Esophagus muscularis mucosa (tissue), 4 donors: ENCODE data around the gene SORCS2. TPM values are rescaled to one million over a fixed set of nuclear protein-coding genes. Genes with fewer than 3 reads are reported as not detected.
A peak's percentile ranks its signal among the peaks of the same experiment; 100 is the strongest.

Experiments
- DNase-seq: peaks from one replicate; pipeline ENCODE4 v3.0.0-alpha.2; 2017; ENCODE audit errors: extremely low spot score
- H3K27ac ChIP-seq, 4 donors: fragments of 200-600 bp; sonication (generic); replicated peaks in 1 of 4; 1 replicate in 3 of 4; 2 replicates in 1 of 4; pipeline ENCODE4 v1.5.1; 2016 to 2019; ENCODE audit warnings: mild to moderate bottlenecking in 1 of 4
- H3K27me3 ChIP-seq, 4 donors: fragments of 200-600 bp; sonication (generic); one replicate each; pipeline versions ENCODE4 v1.5.1 to v1.6.0; 2016 to 2019
- H3K36me3 ChIP-seq, 4 donors: fragments of 200-600 bp; sonication (generic); one replicate each; pipeline ENCODE4 v1.5.1; 2016 to 2019
- H3K4me1 ChIP-seq, 4 donors: fragments of 200-600 bp; sonication (generic); one replicate each; pipeline ENCODE4 v1.5.1; 2016 to 2019
- H3K4me3 ChIP-seq, 4 donors: fragments of 200-600 bp; sonication (generic); 1 replicate in 2 of 4; 2 replicates in 2 of 4; pipeline ENCODE4 v1.5.1; 2016 to 2019; ENCODE audit warnings: mild to moderate bottlenecking in 4 of 4, moderate library complexity in 1 of 4
- H3K9me3 ChIP-seq, 4 donors: fragments of 200-600 bp; sonication (generic); 1 replicate in 3 of 4; 2 replicates in 1 of 4; pipeline ENCODE4 v1.5.1; 2016 to 2019
- CTCF ChIP-seq, 3 experiments: fragments of 200-600 bp in 2 of 3; fragments of 450-650 bp in 1 of 3; sonication (generic) in 2 of 3; IDR thresholded peaks; one replicate each; pipeline ENCODE4 v1.5.1; 2017 to 2019; ENCODE audit warnings: antibody characterized with exemption in 3 of 3, mild to moderate bottlenecking in 2 of 3, moderate library complexity in 1 of 3
- EP300 ChIP-seq: sonication (generic); formaldehyde crosslinking; IDR thresholded peaks from one replicate; pipeline ENCODE4 v1.6.1; 2017; ENCODE audit warnings: antibody characterized with exemption
- POLR2A ChIP-seq: fragments of 450-650 bp; IDR thresholded peaks from one replicate; pipeline ENCODE4 v1.6.1; 2017; ENCODE audit warnings: antibody characterized with exemption, moderate library complexity, mild to moderate bottlenecking, low read depth
- POLR2AphosphoS5 ChIP-seq, 2 donors: sonication (generic); formaldehyde crosslinking; IDR thresholded peaks; one replicate each; pipeline ENCODE4 v1.6.1; 2017; ENCODE audit warnings: antibody characterized with exemption in 2 of 2
- WGBS: methylation state at CpG from one replicate; pipeline ENCODE4 v1.1.5; 2018; 5-methylcytosine and 5-hydroxymethylcytosine counted together
- intact Hi-C: fragments of 100-400 bp; cut with DNase I; formaldehyde crosslinking; loops from one replicate; pipeline ENCODE4 v1.15.1; 2023
- total RNA-seq, 4 donors: library from RNA; depleted of rRNA; stranded (reverse); fragments of >200 nt; gene quantifications; one replicate each; pipeline versions ENCODE4 v1.1.0 to v1.2.1, GENCODE V29; 2016

SORCS2 gene
- total RNA-seq, 4 donors from 2014 or later, result 3.3 to 10.1 (median 4.3) TPM

GRCh38 chr4:7279902-7280301 is 87.6 kb downstream of the SORCS2 start:
- no peaks in the 10 kb centered on the region for H3K9me3 ChIP-seq
- H3K27me3 ChIP-seq, result no peaks in the 10 kb centered on the region

GRCh38 chr4:7280926-7281690 is 88.8 kb downstream of the SORCS2 start:
- no peaks in the 10 kb centered on the region for H3K27me3 ChIP-seq
- no peaks in the 10 kb centered on the region for H3K9me3 ChIP-seq
- H3K4me1 ChIP-seq, result peaks cover 0 to 17% (median 15%) of the 10 kb centered on the region in 4 donors
- TF ChIP-seq POLR2A, result no peak
- no peak for TF ChIP-seq POLR2AphosphoS5 (IDR thresholded peaks at IDR 0.05)
- intact Hi-C loops, result no loop called here
- H3K4me3 ChIP-seq, result no peak overlapping the region
- no peak overlapping the region for H3K27ac ChIP-seq
- 84% methylated on average over 23 of the region's 24 CpGs for WGBS
- no peaks in the 10 kb centered on the region for H3K36me3 ChIP-seq
- DNase-seq, result no peak

More at GRCh38 chr4:7279902-7280301, 87.6 kb downstream of the SORCS2 start:
- Histone ChIP-seq H3K27ac (no peak overlapping the region), H3K36me3 (no peaks in the 10 kb centered on the region), H3K4me3 (no peak overlapping the region), H3K4me1 (peaks cover 0 to 12% (median 7%) of the 10 kb centered on the region in 4 donors)
- intact Hi-C loops, result no loop called here
- 70% methylated on average over 6 of the region's 6 CpGs for WGBS
- DNase-seq, result no peak
- TF ChIP-seq POLR2AphosphoS5 (IDR thresholded peaks at IDR 0.05), result no peak
- no peak for TF ChIP-seq CTCF (IDR thresholded peaks at IDR 0.05)
- no peak for TF ChIP-seq POLR2A
- TF ChIP-seq EP300, result no peak

- 83% methylated on average over 19 of the region's 20 CpGs for WGBS
- DNase-seq, result no peak
Observed at GRCh38 chr4:7281691-7282665, 89.6 kb downstream of the SORCS2 start.

GRCh38 chr4:7282786-7283440 is 90.6 kb downstream of the SORCS2 start:
- WGBS, result 90% methylated on average over 8 of the region's 8 CpGs
- TF ChIP-seq EP300 (no peak), POLR2AphosphoS5 (IDR thresholded peaks at IDR 0.05) (no peak), POLR2A (no peak), CTCF (IDR thresholded peaks at IDR 0.05) (no peak)
- H3K4me3 ChIP-seq, result no peak overlapping the region
- intact Hi-C loops, result no loop called here
- no peaks in the 10 kb centered on the region for H3K36me3 ChIP-seq
- peaks cover 0 to 20% (median 13%) of the 10 kb centered on the region in 4 donors for H3K4me1 ChIP-seq
- H3K27ac ChIP-seq, result no peak overlapping the region
- DNase-seq, result no peak
- no peaks in the 10 kb centered on the region for H3K27me3 ChIP-seq
- H3K9me3 ChIP-seq, result no peaks in the 10 kb centered on the region

More at GRCh38 chr4:7281691-7282665, 89.6 kb downstream of the SORCS2 start:
- Histone ChIP-seq H3K27me3 (no peaks in the 10 kb centered on the region), H3K4me3 (no peak overlapping the region), H3K4me1 (peaks cover 0 to 20% (median 13%) of the 10 kb centered on the region in 4 donors), H3K9me3 (no peaks in the 10 kb centered on the region), H3K27ac (no peak overlapping the region), H3K36me3 (no peaks in the 10 kb centered on the region)
- intact Hi-C loops, result no loop called here
- no peak for TF ChIP-seq POLR2A

- DNase-seq, result no peak
- Histone ChIP-seq H3K4me3 (no peak overlapping the region), H3K27me3 (no peaks in the 10 kb centered on the region), H3K9me3 (no peaks in the 10 kb centered on the region), H3K4me1 (peaks cover 0 to 15% (median 13%) of the 10 kb centered on the region in 4 donors), H3K27ac (peak overlapping the region in 2 of 4 donors; percentile 48 to 55), H3K36me3 (no peaks in the 10 kb centered on the region)
- TF ChIP-seq POLR2AphosphoS5 (IDR thresholded peaks at IDR 0.05), result no peak
- no peak for TF ChIP-seq EP300
- TF ChIP-seq POLR2A, result no peak
- TF ChIP-seq CTCF (IDR thresholded peaks at IDR 0.05), result no peak
- 53% methylated on average over 24 of the region's 34 CpGs for WGBS
- intact Hi-C loops, result loop anchor here (1.0 kb wide), 1 partner anchor 28 kb away; no protein-coding TSS in a partner anchor
Observed at GRCh38 chr4:7285244-7286094, 93.1 kb downstream of the SORCS2 start.
